Muscle layer of duodenum (tissue), 2 donors: ENCODE results near the gene DLL4.
A peak's percentile ranks its signal among the peaks of the same experiment; 100 is the strongest.

Experiments
- H3K27ac ChIP-seq: one replicate; pipeline ENCODE4 v1.7.0; 2013; ENCODE audit warnings: mild to moderate bottlenecking, low read length
- H3K27me3 ChIP-seq: one replicate; pipeline ENCODE4 v1.7.0; 2013; ENCODE audit warnings: low read depth, mild to moderate bottlenecking, control low read depth, low read length
- H3K36me3 ChIP-seq, 2 donors: one replicate each; pipeline ENCODE4 v1.7.0; 2013; ENCODE audit warnings: low read length in 2 of 2, control low read depth in 1 of 2, mild to moderate bottlenecking in 1 of 2; ENCODE audit not compliant: insufficient read depth in 2 of 2, control insufficient read depth in 1 of 2
- H3K4me1 ChIP-seq, 2 donors: one replicate each; pipeline ENCODE4 v1.7.0; 2013; ENCODE audit warnings: low read length in 2 of 2, mild to moderate bottlenecking in 2 of 2, control low read depth in 1 of 2, moderate library complexity in 1 of 2; ENCODE audit not compliant: insufficient read depth in 2 of 2, control insufficient read depth in 1 of 2
- H3K4me3 ChIP-seq, 2 donors: one replicate each; pipeline ENCODE4 v1.7.0; 2013; ENCODE audit warnings: low read length in 2 of 2, low read depth in 1 of 2, mild to moderate bottlenecking in 1 of 2
- H3K9me3 ChIP-seq, 2 donors: one replicate each; pipeline ENCODE4 v1.7.0; 2013; ENCODE audit warnings: low read length in 2 of 2, control low read depth in 1 of 2, mild to moderate bottlenecking in 1 of 2; ENCODE audit not compliant: control insufficient read depth in 1 of 2
- donor health status: healthy.

Gene DLL4

GRCh38 chr15:40921949-40922607, 7.1 kb upstream of the DLL4 start:
- Histone ChIP-seq H3K36me3 (no peaks in the 10 kb centered on the region), H3K27ac (no peak overlapping the region), H3K4me1 (peaks cover 0 to 17% of the 10 kb centered on the region in 2 donors), H3K27me3 (peaks cover 18% of the 10 kb centered on the region), H3K9me3 (no peaks in the 10 kb centered on the region), H3K4me3 (no peak overlapping the region)

GRCh38 chr15:40922608-40923005, 6.5 kb upstream of the DLL4 start:
- no peak overlapping the region for H3K27ac ChIP-seq
- no peak overlapping the region for H3K4me3 ChIP-seq
- peaks cover 20% of the 10 kb centered on the region for H3K27me3 ChIP-seq
- H3K9me3 ChIP-seq = no peaks in the 10 kb centered on the region
- H3K4me1 ChIP-seq = peaks cover 0 to 17% of the 10 kb centered on the region in 2 donors
- no peaks in the 10 kb centered on the region for H3K36me3 ChIP-seq

- Histone ChIP-seq H3K4me1 (peaks cover 1 to 26% of the 10 kb centered on the region in 2 donors), H3K27me3 (peaks cover 23% of the 10 kb centered on the region), H3K27ac (no peak overlapping the region), H3K9me3 (no peaks in the 10 kb centered on the region), H3K36me3 (no peaks in the 10 kb centered on the region), H3K4me3 (no peak overlapping the region)
Measured at GRCh38 chr15:40923551-40923950, 5.6 kb upstream of the DLL4 start.

- Histone ChIP-seq H3K27ac (no peak overlapping the region), H3K27me3 (peaks cover 37% of the 10 kb centered on the region)
Measured at GRCh38 chr15:40925495-40925862, 3.7 kb upstream of the DLL4 start.

GRCh38 chr15:40925863-40926658, 3.1 kb upstream of the DLL4 start:
- peak overlapping the region; percentile 11 to 54 for H3K4me3 ChIP-seq
- H3K27ac ChIP-seq = no peak overlapping the region
- H3K36me3 ChIP-seq = no peaks in the 10 kb centered on the region
- H3K9me3 ChIP-seq = no peaks in the 10 kb centered on the region
- peaks cover 4 to 51% of the 10 kb centered on the region in 2 donors for H3K4me1 ChIP-seq
- peaks cover 43% of the 10 kb centered on the region for H3K27me3 ChIP-seq

More at GRCh38 chr15:40925495-40925862, 3.7 kb upstream of the DLL4 start:
- Histone ChIP-seq H3K9me3 (no peaks in the 10 kb centered on the region), H3K4me1 (peaks cover 4 to 45% of the 10 kb centered on the region in 2 donors), H3K36me3 (no peaks in the 10 kb centered on the region), H3K4me3 (peak overlapping the region in 1 of 2 donors; percentile 54)

- no peak overlapping the region for H3K27ac ChIP-seq
- peaks cover 51% of the 10 kb centered on the region for H3K27me3 ChIP-seq
- peak overlapping the region; percentile 11 to 54 for H3K4me3 ChIP-seq
Measured at GRCh38 chr15:40926659-40927494, 2.3 kb upstream of the DLL4 start.

GRCh38 chr15:40927495-40927872, 1.7 kb upstream of the DLL4 start:
- H3K27me3 ChIP-seq = peaks cover 57% of the 10 kb centered on the region
- no peak overlapping the region for H3K27ac ChIP-seq
- H3K4me3 ChIP-seq = peak overlapping the region in 1 of 2 donors; percentile 70
- H3K4me1 ChIP-seq = peaks cover 4 to 53% of the 10 kb centered on the region in 2 donors
- H3K9me3 ChIP-seq = no peaks in the 10 kb centered on the region
- no peaks in the 10 kb centered on the region for H3K36me3 ChIP-seq

More at GRCh38 chr15:40926659-40927494, 2.3 kb upstream of the DLL4 start:
- H3K9me3 ChIP-seq = no peaks in the 10 kb centered on the region
- peaks cover 4 to 53% of the 10 kb centered on the region in 2 donors for H3K4me1 ChIP-seq
- no peaks in the 10 kb centered on the region for H3K36me3 ChIP-seq

- peaks cover 59% of the 10 kb centered on the region for H3K27me3 ChIP-seq
- H3K4me1 ChIP-seq = peaks cover 4 to 53% of the 10 kb centered on the region in 2 donors
- H3K27ac ChIP-seq = no peak overlapping the region
- H3K4me3 ChIP-seq = peak overlapping the region; percentile 59 to 70
- H3K9me3 ChIP-seq = no peaks in the 10 kb centered on the region
- H3K36me3 ChIP-seq = no peaks in the 10 kb centered on the region
Measured at GRCh38 chr15:40927873-40928806, 1.0 kb upstream of the DLL4 start.

- peaks cover 59% of the 10 kb centered on the region for H3K27me3 ChIP-seq
- no peaks in the 10 kb centered on the region for H3K36me3 ChIP-seq
- H3K4me3 ChIP-seq = peak overlapping the region; percentile 59 to 70
- peaks cover 4 to 53% of the 10 kb centered on the region in 2 donors for H3K4me1 ChIP-seq
- peak overlapping the region; percentile 23 for H3K27ac ChIP-seq
- H3K9me3 ChIP-seq = no peaks in the 10 kb centered on the region
Measured at GRCh38 chr15:40929660-40930429, 705 bp downstream of the DLL4 start.
